ENCODE measurements around the gene AWAT1. TPM values are rescaled to one million over a fixed set of nuclear protein-coding genes. Genes with fewer than 3 reads are reported as not detected.
"Not testable (repeated sequence)": the region's sequence is repeated elsewhere in the genome, so short reads cannot be mapped to it uniquely, and the experiment has no call there.

The AWAT1 gene
- total RNA-seq, 1 donor from 2014 or later, result not detected

DNA sequence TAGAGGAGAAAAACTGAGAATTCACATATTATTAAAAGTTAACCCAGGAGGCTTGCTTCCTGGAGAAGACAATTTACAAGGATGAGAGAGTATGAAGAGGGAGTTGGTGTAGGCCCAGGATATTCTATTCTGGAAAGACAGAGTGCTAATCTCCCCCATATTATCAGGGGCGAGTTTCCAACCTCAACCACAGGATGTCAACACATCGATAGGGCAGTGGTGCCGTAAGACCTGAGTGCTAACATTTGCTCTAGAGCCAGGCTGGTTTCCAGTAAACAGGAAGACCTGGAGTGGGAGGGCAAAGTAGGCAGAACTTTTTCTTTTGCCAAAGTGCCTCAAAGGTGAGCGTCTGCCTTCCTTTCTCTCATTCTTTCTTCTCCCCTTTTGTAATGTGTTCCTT is 2.8 kb upstream of the AWAT1 start:
- Histone ChIP-seq H3K9me3 (ENCODE audit: insufficient read depth, low read depth, low read length) (no peaks in the 10 kb centered on the region), H3K27ac (ENCODE audit: low read depth, low read length) (no peak overlapping the region), H4K20me1 (ENCODE audit: insufficient read depth, low read length) (no peaks in the 10 kb centered on the region), H3K36me3 (ENCODE audit: insufficient read depth, low read length) (no peaks in the 10 kb centered on the region), H3K4me3 (ENCODE audit: insufficient read depth, low read depth, low read length) (no peak overlapping the region), H3K79me2 (ENCODE audit: insufficient read depth, low read length) (no peaks in the 10 kb centered on the region), H3K4me1 (ENCODE audit: insufficient read depth, low read length) (no peaks in the 10 kb centered on the region), H3K4me2 (ENCODE audit: low read length) (no peak overlapping the region), H3K9ac (ENCODE audit: low read length) (no peak overlapping the region), H3K27me3 (ENCODE audit: insufficient read depth, low read length) (no peaks in the 10 kb centered on the region), H2AFZ (ENCODE audit: low read depth, low read length) (no peak overlapping the region)
- FAIRE-seq (peak; percentile 56), DNase-seq (ENCODE audit: low read depth) (no peak)
- peaks cover 3% of the 10 kb centered on the region for H3K9me3 Mint-ChIP-seq (ENCODE audit: unreplicated experiment)
- H3K27me3 Mint-ChIP-seq (ENCODE audit: low read depth, unreplicated experiment), result no peaks in the 10 kb centered on the region
- no peak overlapping the region for H3K4me3 Mint-ChIP-seq (ENCODE audit: unreplicated experiment)
- H3K36me3 Mint-ChIP-seq (ENCODE audit: low read depth, unreplicated experiment), result no peaks in the 10 kb centered on the region
- H3K27ac Mint-ChIP-seq (ENCODE audit: unreplicated experiment), result no peak overlapping the region
- no peaks in the 10 kb centered on the region for H3K4me1 Mint-ChIP-seq (ENCODE audit: low read depth, unreplicated experiment)
- TF ChIP-seq, protein P1, sequence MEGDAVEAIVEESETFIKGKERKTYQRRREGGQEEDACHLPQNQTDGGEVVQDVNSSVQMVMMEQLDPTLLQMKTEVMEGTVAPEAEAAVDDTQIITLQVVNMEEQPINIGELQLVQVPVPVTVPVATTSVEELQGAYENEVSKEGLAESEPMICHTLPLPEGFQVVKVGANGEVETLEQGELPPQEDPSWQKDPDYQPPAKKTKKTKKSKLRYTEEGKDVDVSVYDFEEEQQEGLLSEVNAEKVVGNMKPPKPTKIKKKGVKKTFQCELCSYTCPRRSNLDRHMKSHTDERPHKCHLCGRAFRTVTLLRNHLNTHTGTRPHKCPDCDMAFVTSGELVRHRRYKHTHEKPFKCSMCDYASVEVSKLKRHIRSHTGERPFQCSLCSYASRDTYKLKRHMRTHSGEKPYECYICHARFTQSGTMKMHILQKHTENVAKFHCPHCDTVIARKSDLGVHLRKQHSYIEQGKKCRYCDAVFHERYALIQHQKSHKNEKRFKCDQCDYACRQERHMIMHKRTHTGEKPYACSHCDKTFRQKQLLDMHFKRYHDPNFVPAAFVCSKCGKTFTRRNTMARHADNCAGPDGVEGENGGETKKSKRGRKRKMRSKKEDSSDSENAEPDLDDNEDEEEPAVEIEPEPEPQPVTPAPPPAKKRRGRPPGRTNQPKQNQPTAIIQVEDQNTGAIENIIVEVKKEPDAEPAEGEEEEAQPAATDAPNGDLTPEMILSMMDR (IDR thresholded peaks at IDR 0.05; ENCODE audit: insufficient read depth, low read depth, low read length), result no peak
- no peak for TF ChIP-seq EZH2 (IDR thresholded peaks at IDR 0.05; ENCODE audit: insufficient read depth, low read length)

DNA sequence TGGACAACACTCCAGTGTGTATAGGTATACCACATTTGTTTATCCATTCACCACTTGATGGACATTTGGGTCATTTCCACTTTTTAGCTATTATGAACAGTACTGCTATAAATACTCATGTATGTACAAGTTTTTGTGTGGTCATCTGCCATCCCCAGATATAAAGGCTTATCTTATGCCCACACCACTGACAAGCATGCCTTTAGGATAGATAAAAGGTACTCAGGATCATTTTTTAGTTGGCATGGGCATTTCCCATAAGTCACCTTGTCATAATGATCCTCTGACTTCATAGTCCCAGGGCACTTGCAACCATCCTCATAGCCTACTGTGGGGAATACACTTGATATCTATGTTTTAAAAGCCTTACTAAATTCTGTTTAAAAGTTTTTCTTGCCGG is 6.3 kb downstream of the AWAT1 start:
- H3K4me2 ChIP-seq (ENCODE audit: low read length), result no peak overlapping the region
- Mint-ChIP-seq H3K27me3 (ENCODE audit: low read depth, unreplicated experiment) (no peaks in the 10 kb centered on the region), H3K4me3 (ENCODE audit: unreplicated experiment) (no peak overlapping the region), H3K9me3 (ENCODE audit: unreplicated experiment) (no peaks in the 10 kb centered on the region), H3K4me1 (ENCODE audit: low read depth, unreplicated experiment) (no peaks in the 10 kb centered on the region), H3K27ac (ENCODE audit: unreplicated experiment) (no peak overlapping the region), H3K36me3 (ENCODE audit: low read depth, unreplicated experiment) (no peaks in the 10 kb centered on the region)
- no peak overlapping the region for H3K4me3 ChIP-seq (ENCODE audit: insufficient read depth, low read depth, low read length)
- no peaks in the 10 kb centered on the region for H3K79me2 ChIP-seq (ENCODE audit: insufficient read depth, low read length)
- H3K9ac ChIP-seq (ENCODE audit: low read length), result no peak overlapping the region
- H3K9me3 ChIP-seq (ENCODE audit: insufficient read depth, low read depth, low read length), result no peaks in the 10 kb centered on the region
- no peaks in the 10 kb centered on the region for H3K36me3 ChIP-seq (ENCODE audit: insufficient read depth, low read length)
- H2AFZ ChIP-seq (ENCODE audit: low read depth, low read length), result no peak overlapping the region
- TF ChIP-seq EZH2 (IDR thresholded peaks at IDR 0.05; ENCODE audit: insufficient read depth, low read length), result no peak
- TF ChIP-seq, protein P1 (IDR thresholded peaks at IDR 0.05; ENCODE audit: insufficient read depth, low read depth, low read length), result no peak
- FAIRE-seq, result peak; percentile 72
- no peaks in the 10 kb centered on the region for H4K20me1 ChIP-seq (ENCODE audit: insufficient read depth, low read length)
- H3K4me1 ChIP-seq (ENCODE audit: insufficient read depth, low read length), result no peaks in the 10 kb centered on the region
- no peaks in the 10 kb centered on the region for H3K27me3 ChIP-seq (ENCODE audit: insufficient read depth, low read length)
- DNase-seq (ENCODE audit: low read depth), result no peak
- H3K27ac ChIP-seq (ENCODE audit: low read depth, low read length), result no peak overlapping the region

- Histone ChIP-seq H3K9me3 (ENCODE audit: insufficient read depth, low read depth, low read length) (no peaks in the 10 kb centered on the region), H3K27ac (ENCODE audit: low read depth, low read length) (no peak overlapping the region), H3K4me2 (ENCODE audit: low read length) (no peak overlapping the region), H3K4me1 (ENCODE audit: insufficient read depth, low read length) (no peaks in the 10 kb centered on the region), H3K36me3 (ENCODE audit: insufficient read depth, low read length) (no peaks in the 10 kb centered on the region), H2AFZ (ENCODE audit: low read depth, low read length) (no peak overlapping the region), H3K27me3 (ENCODE audit: insufficient read depth, low read length) (no peaks in the 10 kb centered on the region), H3K4me3 (ENCODE audit: insufficient read depth, low read depth, low read length) (no peak overlapping the region), H3K79me2 (ENCODE audit: insufficient read depth, low read length) (no peaks in the 10 kb centered on the region), H3K9ac (ENCODE audit: low read length) (no peak overlapping the region), H4K20me1 (ENCODE audit: insufficient read depth, low read length) (no peaks in the 10 kb centered on the region)
- H3K27ac Mint-ChIP-seq (ENCODE audit: unreplicated experiment), result no peak overlapping the region
- FAIRE-seq, result no peak
- TF ChIP-seq EZH2 (IDR thresholded peaks at IDR 0.05; ENCODE audit: insufficient read depth, low read length), result no peak
- TF ChIP-seq, protein P1 (IDR thresholded peaks at IDR 0.05; ENCODE audit: insufficient read depth, low read depth, low read length), result no peak
- no peak overlapping the region for H3K4me3 Mint-ChIP-seq (ENCODE audit: unreplicated experiment)
- no peaks in the 10 kb centered on the region for H3K36me3 Mint-ChIP-seq (ENCODE audit: low read depth, unreplicated experiment)
- no peak for DNase-seq (ENCODE audit: low read depth)
- H3K4me1 Mint-ChIP-seq (ENCODE audit: low read depth, unreplicated experiment), result no peaks in the 10 kb centered on the region
- H3K27me3 Mint-ChIP-seq (ENCODE audit: low read depth, unreplicated experiment), result no peaks in the 10 kb centered on the region
- H3K9me3 Mint-ChIP-seq (ENCODE audit: unreplicated experiment), result no peaks in the 10 kb centered on the region
These were observed 7.0 kb downstream of the AWAT1 start for GRCh38 chrX:70241501-70241900.

DNA sequence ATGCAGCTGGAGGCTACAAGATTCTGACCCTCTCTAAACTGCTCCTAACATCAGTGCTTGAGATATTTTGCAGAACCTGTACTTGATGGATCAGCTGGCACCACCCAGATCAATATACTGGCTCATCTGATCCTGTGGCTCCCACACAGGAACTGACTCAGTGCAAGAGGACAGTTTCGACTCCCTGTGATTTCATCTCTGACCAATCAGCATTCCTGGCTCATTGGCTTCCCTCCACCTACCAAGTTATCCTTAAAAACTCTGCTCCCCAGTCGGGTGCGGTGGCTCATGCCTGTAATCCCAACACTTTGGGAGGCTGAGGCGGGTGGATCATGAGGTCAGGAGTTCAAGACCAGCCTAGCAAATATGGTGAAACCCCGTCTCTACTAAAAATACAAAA is 9.1 kb downstream of the AWAT1 start:
- not testable (repeated sequence) for H3K4me1 ChIP-seq (ENCODE audit: insufficient read depth, low read length)

More for the DNA sequence above, 9.1 kb downstream of the AWAT1 start:
- not testable (repeated sequence) for H2AFZ ChIP-seq (ENCODE audit: low read depth, low read length); H3K27ac ChIP-seq (ENCODE audit: low read depth, low read length); FAIRE-seq; H3K9ac ChIP-seq (ENCODE audit: low read length); H3K4me2 ChIP-seq (ENCODE audit: low read length); H3K4me1 Mint-ChIP-seq (ENCODE audit: low read depth, unreplicated experiment); H3K9me3 ChIP-seq (ENCODE audit: insufficient read depth, low read depth, low read length); H3K79me2 ChIP-seq (ENCODE audit: insufficient read depth, low read length); H3K36me3 ChIP-seq (ENCODE audit: insufficient read depth, low read length); H4K20me1 ChIP-seq (ENCODE audit: insufficient read depth, low read length); H3K27ac Mint-ChIP-seq (ENCODE audit: unreplicated experiment); H3K27me3 ChIP-seq (ENCODE audit: insufficient read depth, low read length); H3K27me3 Mint-ChIP-seq (ENCODE audit: low read depth, unreplicated experiment); H3K4me3 ChIP-seq (ENCODE audit: insufficient read depth, low read depth, low read length); H3K4me3 Mint-ChIP-seq (ENCODE audit: unreplicated experiment); H3K36me3 Mint-ChIP-seq (ENCODE audit: low read depth, unreplicated experiment); H3K9me3 Mint-ChIP-seq (ENCODE audit: unreplicated experiment); DNase-seq (ENCODE audit: low read depth)
